ENCODE data around the gene PALM. TPM values are rescaled to one million over a fixed set of nuclear protein-coding genes. Genes with fewer than 3 reads are reported as not detected.
A peak's percentile ranks its signal among the peaks of the same experiment; 100 is the strongest.

Gene PALM
- total RNA-seq, 1 experiment from 2014 or later: 21.2 TPM

- ChIA-PET POLR2A (ENCODE audit: low non-redundant PET) (no interaction called here), CTCF (interaction anchor here (0.6 kb wide), 1 partner anchor 13 kb away, joined by 12 read pairs; no protein-coding TSS in a partner anchor)
- no peaks in the 10 kb centered on the region for H3K9me3 ChIP-seq (ENCODE audit: low read depth, low read length, poor library complexity, severe bottlenecking)
- peaks cover 5% of the 10 kb centered on the region for H3K4me1 ChIP-seq (ENCODE audit: insufficient read depth, low read length, poor library complexity, severe bottlenecking)
- no peak overlapping the region for H3K4me3 ChIP-seq (ENCODE audit: low read depth, low read length, poor library complexity, severe bottlenecking)
- no peaks in the 10 kb centered on the region for H3K36me3 ChIP-seq (ENCODE audit: insufficient read depth, low read length, poor library complexity, severe bottlenecking)
- no peak for DNase-seq (ENCODE audit: low spot score)
- no TSS peak for BruUV-seq (replicated peaks)
- no peaks in the 10 kb centered on the region for H3K27me3 ChIP-seq (replicated peaks; ENCODE audit: insufficient read depth, low read depth, low read length, poor library complexity)
- no peak overlapping the region for H3K27ac ChIP-seq (ENCODE audit: low read depth, low read length, poor library complexity, severe bottlenecking)
- TF ChIP-seq EZH2 (IDR thresholded peaks at IDR 0.05; ENCODE audit: borderline replicate concordance, low read depth, low read length, poor library complexity, severe bottlenecking) (no peak), CTCF (conservative IDR thresholded peaks at IDR 0.05; ENCODE audit: low read depth, low read length) (no peak)
- intact Hi-C loops (cut with micrococcal nuclease; ENCODE audit: unreplicated experiment): no loop called here
Measured at GRCh38 chr19:670609-671075, 38.1 kb upstream of the PALM start.

- intact Hi-C loops (cut with micrococcal nuclease; ENCODE audit: unreplicated experiment): no loop called here
- Histone ChIP-seq H3K4me3 (ENCODE audit: low read depth, low read length, poor library complexity, severe bottlenecking) (no peak overlapping the region), H3K36me3 (ENCODE audit: insufficient read depth, low read length, poor library complexity, severe bottlenecking) (no peaks in the 10 kb centered on the region), H3K27me3 (replicated peaks; ENCODE audit: insufficient read depth, low read depth, low read length, poor library complexity) (peaks cover 7% of the 10 kb centered on the region), H3K27ac (ENCODE audit: low read depth, low read length, poor library complexity, severe bottlenecking) (no peak overlapping the region), H3K4me1 (ENCODE audit: insufficient read depth, low read length, poor library complexity, severe bottlenecking) (peaks cover 27% of the 10 kb centered on the region), H3K9me3 (ENCODE audit: low read depth, low read length, poor library complexity, severe bottlenecking) (no peaks in the 10 kb centered on the region)
- no TSS peak for BruUV-seq (replicated peaks)
- TF ChIP-seq EZH2 (IDR thresholded peaks at IDR 0.05; ENCODE audit: borderline replicate concordance, low read depth, low read length, poor library complexity, severe bottlenecking) (no peak), CTCF (conservative IDR thresholded peaks at IDR 0.05; ENCODE audit: low read depth, low read length) (no peak)
- ChIA-PET POLR2A (ENCODE audit: low non-redundant PET) (no interaction called here), CTCF (interaction anchor here (1.3 kb wide), 1 partner anchor 60 kb away, joined by 4 read pairs; no protein-coding TSS in a partner anchor)
- DNase-seq (ENCODE audit: low spot score): no peak
Measured at GRCh38 chr19:674282-675151, 34.2 kb upstream of the PALM start.

- intact Hi-C loops (cut with micrococcal nuclease; ENCODE audit: unreplicated experiment): no loop called here
- no peaks in the 10 kb centered on the region for H3K36me3 ChIP-seq (ENCODE audit: insufficient read depth, low read length, poor library complexity, severe bottlenecking)
- BruUV-seq (replicated peaks): no TSS peak
- H3K27me3 ChIP-seq (replicated peaks; ENCODE audit: insufficient read depth, low read depth, low read length, poor library complexity): peaks cover 7% of the 10 kb centered on the region
- no peak for TF ChIP-seq EZH2 (IDR thresholded peaks at IDR 0.05; ENCODE audit: borderline replicate concordance, low read depth, low read length, poor library complexity, severe bottlenecking)
- no peak for TF ChIP-seq CTCF (conservative IDR thresholded peaks at IDR 0.05; ENCODE audit: low read depth, low read length)
- H3K4me3 ChIP-seq (ENCODE audit: low read depth, low read length, poor library complexity, severe bottlenecking): peak overlapping the region; percentile 33
- peaks cover 27% of the 10 kb centered on the region for H3K4me1 ChIP-seq (ENCODE audit: insufficient read depth, low read length, poor library complexity, severe bottlenecking)
- CTCF ChIA-PET: interaction anchor here (1.3 kb wide), 1 partner anchor 58 kb away, joined by 4 read pairs; no protein-coding TSS in a partner anchor
- H3K27ac ChIP-seq (ENCODE audit: low read depth, low read length, poor library complexity, severe bottlenecking): no peak overlapping the region
- DNase-seq (ENCODE audit: low spot score): no peak
- H3K9me3 ChIP-seq (ENCODE audit: low read depth, low read length, poor library complexity, severe bottlenecking): no peaks in the 10 kb centered on the region
- POLR2A ChIA-PET (ENCODE audit: low non-redundant PET): interaction anchor here (0.6 kb wide), 1 partner anchor 23 kb away, joined by 3 read pairs; no protein-coding TSS in a partner anchor
Measured at GRCh38 chr19:676007-676338, 32.8 kb upstream of the PALM start.
